Heart right ventricle (tissue), 16 donors: ENCODE measurements around the gene DLEU7. TPM values are rescaled to one million over a fixed set of nuclear protein-coding genes. Genes with fewer than 3 reads are reported as not detected.

Experiments used
- ATAC-seq, 8 donors: fragments of 200-7000 bp; cut with Tn5 transposase; one replicate each; pipeline ENCODE4 v1.9.1; 2020; ENCODE audit warnings: mild to moderate bottlenecking in 8 of 8, moderate library complexity in 8 of 8, moderate number of reproducible peaks in 1 of 8
- DNase-seq, 2 donors: peaks; one replicate each; pipeline ENCODE4 v3.0.0-alpha.2; 2020
- H3K27ac ChIP-seq, 10 donors: fragments of 200-600 bp; sonication (generic) in 2 of 10; one replicate each; pipeline versions ENCODE4 v1.5.0 to v1.8.0; 2020 to 2022; ENCODE audit warnings: mild to moderate bottlenecking in 3 of 10
- H3K27me3 ChIP-seq, 7 donors: fragments of 200-600 bp; one replicate each; pipeline ENCODE4 v1.8.0; 2021 to 2022; ENCODE audit warnings: mild to moderate bottlenecking in 2 of 7
- H3K36me3 ChIP-seq, 9 donors: fragments of 200-600 bp; sonication (generic) in 1 of 9; one replicate each; pipeline versions ENCODE4 v1.5.0 to v1.8.0; 2020 to 2022; ENCODE audit warnings: mild to moderate bottlenecking in 2 of 9
- H3K4me1 ChIP-seq, 9 donors: fragments of 200-600 bp; sonication (generic) in 1 of 9; one replicate each; pipeline versions ENCODE4 v1.5.0 to v1.8.0; 2020 to 2022; ENCODE audit warnings: mild to moderate bottlenecking in 4 of 9
- H3K4me3 ChIP-seq, 10 donors: fragments of 200-600 bp; sonication (generic) in 2 of 10; one replicate each; pipeline versions ENCODE4 v1.5.0 to v1.8.0; 2020 to 2022; ENCODE audit warnings: mild to moderate bottlenecking in 7 of 10, moderate library complexity in 2 of 10
- H3K9me3 ChIP-seq, 11 donors: fragments of 200-600 bp in 10 of 11; sonication (generic) in 2 of 11; one replicate each; pipeline versions ENCODE4 v1.5.0 to v1.8.0; 2013 to 2022; ENCODE audit warnings: mild to moderate bottlenecking in 2 of 11, control low read depth in 1 of 11, moderate library complexity in 1 of 11
- CTCF ChIP-seq, 9 donors: fragments of 200-600 bp; sonication (generic) in 2 of 9; IDR thresholded peaks; one replicate each; pipeline versions ENCODE4 v1.5.0 to v1.8.0; 2021 to 2022; ENCODE audit warnings: antibody characterized with exemption in 9 of 9, mild to moderate bottlenecking in 5 of 9, moderate library complexity in 1 of 9
- WGBS, 2 donors: extraction: QIAGEN DNeasy Blood & Tissue Kit; methylation state at CpG; one replicate each; pipeline ENCODE4 v1.1.7; 2013; ENCODE audit warnings: inconsistent platforms in 1 of 2; 5-methylcytosine and 5-hydroxymethylcytosine counted together
- intact Hi-C, 10 donors: fragments of 100-400 bp; cut with DNase I; formaldehyde crosslinking; loops; one replicate each; pipeline versions ENCODE4 v1.11.1 to v1.14.2; 2022
- polyA plus RNA-seq, 2 donors: library from polyadenylated mRNA; stranded (reverse); fragments of 200-250 nt; gene quantifications; one replicate each; pipeline ENCODE4 v1.2.3, GENCODE V29; 2013
- total RNA-seq, 10 donors: library from RNA; stranded (reverse); fragmentation: NEBNext Ultra II Directional in 3 of 10; extraction: Animal tissue kit (Norgen Biotek cat#: 25700) in 3 of 10; gene quantifications; one replicate each; pipeline versions ENCODE4 v1.2.1 to v1.2.4, GENCODE V29; 2021 to 2023
- donor health status: Arrhythmogenic right ventricular cardiomyopathy.
- donor health status: ischemic (EF 13 %, LVEDD 7.1; RV severe dilation, severe dysfunction).
- donor health status: healthy with polysubstance abuse.
- donor health status: DM: no; HTN: yes; CAD: no.
- donor health status: DM: no; HTN: no; CAD: no.
- donor health status: ischemic (EF 25% LVEDD 6.9; RV normal size, moderate dysfunction).
- donor health status: ischemic (EF 25% LVEDD 5.7; RV mildly dilated, moderate dysfunction).
- donor health status: healthy.
- donor health status: DM: yes; HTN: yes; CAD: no.
- donor health status: Ischemic cardiomyopathy.
- donor health status: ischemic (EF 35%, LVEDD 5.7; RV mildly dilated, moderate dysfunction).
- donor health status: nonischemic (EF 11% LVEDD 7.7; RV severe dilation, severe dysfunction).
- donor health status: DM: yes; HTN: yes; CAD: no.
- donor health status: PGD.
- donor health status: ischemic (EF 29% LVEDD 5.4; RV normal size, mild dysfunction).
- donor health status: nonischemic (EF 23%, LVEDD 6.1; RV moderate dilation, normal function).

DLEU7 gene
- total and polyA plus RNA-seq, 12 donors = 0.03 to 0.49 (median 0.12) TPM; not detected in 7

- Histone ChIP-seq H3K27ac (no peak overlapping the region), H3K4me3 (no peak overlapping the region), H3K9me3 (peaks cover 0 to 18% (median 0%) of the 10 kb centered on the region in 11 donors), H3K4me1 (peaks cover 0 to 5% (median 0%) of the 10 kb centered on the region in 9 donors), H3K27me3 (no peaks in the 10 kb centered on the region), H3K36me3 (no peaks in the 10 kb centered on the region)
- no peak for TF ChIP-seq CTCF (IDR thresholded peaks at IDR 0.05)
- DNase-seq = no peak
- ATAC-seq = no peak
- intact Hi-C loops = no loop called here
- 93 to 94% methylated on average over 4 of the region's 4 CpGs for WGBS, 2 donors
These were observed 12.0 kb downstream of the DLEU7 start for GRCh38 chr13:50831512-50831911.

- intact Hi-C loops = no loop called here
- peaks cover 0 to 18% (median 0%) of the 10 kb centered on the region in 11 donors for H3K9me3 ChIP-seq
- H3K36me3 ChIP-seq = no peaks in the 10 kb centered on the region
- H3K4me3 ChIP-seq = no peak overlapping the region
- no peak for TF ChIP-seq CTCF (IDR thresholded peaks at IDR 0.05)
- no peak overlapping the region for H3K27ac ChIP-seq
- WGBS, 2 donors = 44 to 53% methylated on average over 2 of the region's 2 CpGs
- ATAC-seq (peak in 1 of 8 donors; percentile 27), DNase-seq (no peak)
- no peaks in the 10 kb centered on the region for H3K27me3 ChIP-seq
- H3K4me1 ChIP-seq = peaks cover 0 to 5% (median 0%) of the 10 kb centered on the region in 9 donors
These were observed 13.6 kb downstream of the DLEU7 start for GRCh38 chr13:50829896-50830295.

GRCh38 chr13:50829226-50829625, 14.3 kb downstream of the DLEU7 start:
- 82 to 95% methylated on average over 3 of the region's 3 CpGs for WGBS, 2 donors
- no peak for DNase-seq
- no peaks in the 10 kb centered on the region for H3K36me3 ChIP-seq
- H3K4me3 ChIP-seq = no peak overlapping the region
- ATAC-seq = no peak
- H3K27ac ChIP-seq = no peak overlapping the region
- peaks cover 0 to 18% (median 0%) of the 10 kb centered on the region in 11 donors for H3K9me3 ChIP-seq
- no peaks in the 10 kb centered on the region for H3K27me3 ChIP-seq
- intact Hi-C loops = no loop called here
- peaks cover 0 to 5% (median 0%) of the 10 kb centered on the region in 9 donors for H3K4me1 ChIP-seq
- TF ChIP-seq CTCF (IDR thresholded peaks at IDR 0.05) = no peak

- peaks cover 0 to 6% (median 0%) of the 10 kb centered on the region in 9 donors for H3K4me1 ChIP-seq
- H3K4me3 ChIP-seq = no peak overlapping the region
- no peaks in the 10 kb centered on the region for H3K36me3 ChIP-seq
- WGBS, 2 donors = 76 to 80% methylated on average over 3 of the region's 3 CpGs
- DNase-seq = no peak
- H3K9me3 ChIP-seq = no peaks in the 10 kb centered on the region
- no peak for TF ChIP-seq CTCF (IDR thresholded peaks at IDR 0.05)
- no peak for ATAC-seq
- intact Hi-C loops = no loop called here
- no peaks in the 10 kb centered on the region for H3K27me3 ChIP-seq
- no peak overlapping the region for H3K27ac ChIP-seq
These were observed 17.5 kb downstream of the DLEU7 start for GRCh38 chr13:50826035-50826434.
